Fibroblast of mammary gland (primary cell): ENCODE results near the gene SIGLEC8.

ENCODE experiments used
- DNase-seq: peaks from one replicate; pipeline ENCODE4 v3.0.0-alpha.2; 2010; ENCODE audit warnings: low read depth
- H3K4me3 ChIP-seq: 2 replicates; pipeline ENCODE4 v1.5.1; 2011; ENCODE audit warnings: low read depth, mild to moderate bottlenecking, low read length, moderate library complexity; ENCODE audit not compliant: control insufficient read depth
- TF ChIP-seq, protein P1 (sequence below): conservative IDR thresholded peaks from 2 replicates; pipeline ENCODE4 v1.5.1; 2011; ENCODE audit warnings: low read depth, low read length, inconsistent platforms; ENCODE audit not compliant: control insufficient read depth, insufficient read depth

Gene SIGLEC8

GRCh38 chr19:51472607-51473006, 14.4 kb upstream of the SIGLEC8 start:
- no peak overlapping the region for H3K4me3 ChIP-seq
- TF ChIP-seq, protein P1, sequence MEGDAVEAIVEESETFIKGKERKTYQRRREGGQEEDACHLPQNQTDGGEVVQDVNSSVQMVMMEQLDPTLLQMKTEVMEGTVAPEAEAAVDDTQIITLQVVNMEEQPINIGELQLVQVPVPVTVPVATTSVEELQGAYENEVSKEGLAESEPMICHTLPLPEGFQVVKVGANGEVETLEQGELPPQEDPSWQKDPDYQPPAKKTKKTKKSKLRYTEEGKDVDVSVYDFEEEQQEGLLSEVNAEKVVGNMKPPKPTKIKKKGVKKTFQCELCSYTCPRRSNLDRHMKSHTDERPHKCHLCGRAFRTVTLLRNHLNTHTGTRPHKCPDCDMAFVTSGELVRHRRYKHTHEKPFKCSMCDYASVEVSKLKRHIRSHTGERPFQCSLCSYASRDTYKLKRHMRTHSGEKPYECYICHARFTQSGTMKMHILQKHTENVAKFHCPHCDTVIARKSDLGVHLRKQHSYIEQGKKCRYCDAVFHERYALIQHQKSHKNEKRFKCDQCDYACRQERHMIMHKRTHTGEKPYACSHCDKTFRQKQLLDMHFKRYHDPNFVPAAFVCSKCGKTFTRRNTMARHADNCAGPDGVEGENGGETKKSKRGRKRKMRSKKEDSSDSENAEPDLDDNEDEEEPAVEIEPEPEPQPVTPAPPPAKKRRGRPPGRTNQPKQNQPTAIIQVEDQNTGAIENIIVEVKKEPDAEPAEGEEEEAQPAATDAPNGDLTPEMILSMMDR, result no peak
- no peak for DNase-seq

DNA sequence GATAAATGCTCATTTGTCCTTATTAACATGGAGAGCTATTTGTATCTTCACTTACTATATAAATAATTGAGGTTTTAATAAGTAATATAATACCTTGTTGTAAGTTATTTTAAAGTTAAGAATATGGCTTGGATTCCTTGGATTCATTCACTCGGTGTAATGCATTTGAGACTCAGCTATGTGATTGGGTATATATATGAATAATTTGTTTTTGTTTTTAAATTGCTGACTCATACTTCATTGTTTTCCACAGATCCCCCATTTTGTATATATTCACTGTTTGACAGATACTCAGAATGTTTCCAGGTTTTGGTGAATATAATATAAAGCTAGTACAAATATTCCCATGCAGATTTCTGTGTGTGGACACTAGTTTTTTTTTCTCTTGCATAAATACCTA, 13.3 kb upstream of the SIGLEC8 start:
- H3K4me3 ChIP-seq, result no peak overlapping the region
- TF ChIP-seq, protein P1, result no peak
- DNase-seq, result no peak

- DNase-seq, result no peak
- H3K4me3 ChIP-seq, result no peak overlapping the region
- TF ChIP-seq, protein P1, result no peak
Observed at GRCh38 chr19:51470966-51471365, 12.7 kb upstream of the SIGLEC8 start.

DNA sequence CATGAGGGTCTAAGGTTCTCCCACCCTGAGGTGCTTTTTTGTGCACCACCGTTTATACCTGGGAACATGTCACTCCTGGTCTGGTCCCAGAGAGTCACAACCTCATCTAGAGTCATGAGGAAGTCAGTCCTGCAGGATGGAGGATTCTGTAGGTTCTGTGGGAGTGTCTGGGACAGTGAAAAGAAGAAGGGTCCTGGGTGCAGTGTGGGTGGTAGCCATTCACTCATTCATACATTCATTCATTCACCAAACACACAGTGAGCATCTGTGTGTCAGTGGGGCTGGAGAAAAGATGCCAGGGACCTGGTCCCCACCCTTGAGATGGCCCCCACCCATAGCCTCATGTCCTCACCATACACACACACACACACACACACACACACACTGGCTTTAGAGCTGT, 11.4 kb upstream of the SIGLEC8 start:
- no peak for DNase-seq
- TF ChIP-seq, protein P1, result no peak

GRCh38 chr19:51469162-51469561, 10.9 kb upstream of the SIGLEC8 start:
- no peak overlapping the region for H3K4me3 ChIP-seq
- TF ChIP-seq, protein P1, result no peak
- no peak for DNase-seq

More for the DNA sequence above, 11.4 kb upstream of the SIGLEC8 start:
- no peak overlapping the region for H3K4me3 ChIP-seq

DNA sequence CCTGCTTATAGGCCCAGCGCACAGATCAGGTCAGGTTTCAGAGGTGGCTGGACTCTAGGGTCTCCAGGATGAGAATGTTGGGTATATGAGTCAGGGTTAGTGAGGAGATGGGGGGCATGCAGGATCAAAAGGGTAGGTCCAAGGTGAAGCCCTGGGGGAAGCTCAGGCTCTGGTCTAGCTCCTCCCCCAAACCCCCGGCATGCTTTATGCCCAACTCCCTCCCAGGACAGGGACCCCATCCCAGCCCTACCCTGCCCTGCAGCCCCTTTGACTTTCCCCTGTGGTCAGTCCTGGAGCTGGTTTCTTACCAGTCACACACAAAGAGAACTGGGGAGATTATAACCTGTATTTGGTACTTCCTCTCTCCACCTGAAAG, 10.3 kb upstream of the SIGLEC8 start:
- DNase-seq, result no peak
- TF ChIP-seq, protein P1, result no peak
- no peak overlapping the region for H3K4me3 ChIP-seq
